ENCODE results near the gene GNAS.
A peak's percentile ranks its signal among the peaks of the same experiment; 100 is the strongest.
"Not testable (repeated sequence)": the region's sequence is repeated elsewhere in the genome, so short reads cannot be mapped to it uniquely, and the experiment has no call there.

Gene GNAS

GRCh38 chr20:58852543-58853271 is at the start of gene GNAS:
Gene GNAS (plus strand): TSS chr20:58852716.
- DNase-seq, result peak; percentile 73

DNA sequence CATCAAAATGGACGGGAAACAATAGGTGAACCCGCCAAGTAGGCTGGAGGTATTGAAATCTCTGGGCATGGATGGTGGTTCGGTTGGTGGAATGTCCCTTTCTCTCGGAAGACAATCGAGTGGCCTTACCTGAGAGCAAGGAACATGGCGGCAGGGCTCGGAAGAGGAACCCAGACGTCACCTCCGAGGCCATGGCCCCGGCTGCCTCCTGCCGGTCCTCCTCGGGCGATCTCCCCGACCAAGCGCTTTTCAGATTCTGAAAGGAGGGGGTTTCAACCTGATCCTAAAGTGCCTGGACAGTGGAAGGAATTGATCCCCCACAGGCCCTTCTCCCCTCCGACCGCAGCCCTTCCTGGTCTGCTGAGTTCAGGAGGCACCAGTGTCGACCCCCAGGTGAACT is 49.0 kb upstream of the GNAS start:
- DNase-seq, result no peak

DNA sequence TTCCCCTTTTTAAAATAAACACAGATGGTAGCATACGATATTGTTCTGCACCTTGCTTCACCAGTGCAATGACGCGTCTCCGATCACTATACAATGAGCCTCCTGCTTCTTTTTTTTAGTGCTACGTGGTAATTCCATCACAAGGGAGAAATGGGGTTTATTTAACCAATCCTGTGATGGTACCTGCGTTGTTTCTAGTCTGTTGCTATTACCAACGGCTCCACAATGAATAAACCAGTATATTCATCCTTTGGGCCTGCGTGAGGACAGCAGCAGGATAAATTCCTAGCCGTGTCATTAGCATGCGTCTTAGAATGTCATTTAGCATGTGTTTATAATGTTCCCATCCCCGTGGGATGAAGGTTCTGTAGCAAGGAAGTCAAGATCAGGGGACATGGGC is 44.7 kb upstream of the GNAS start:
- no peak for DNase-seq

DNA sequence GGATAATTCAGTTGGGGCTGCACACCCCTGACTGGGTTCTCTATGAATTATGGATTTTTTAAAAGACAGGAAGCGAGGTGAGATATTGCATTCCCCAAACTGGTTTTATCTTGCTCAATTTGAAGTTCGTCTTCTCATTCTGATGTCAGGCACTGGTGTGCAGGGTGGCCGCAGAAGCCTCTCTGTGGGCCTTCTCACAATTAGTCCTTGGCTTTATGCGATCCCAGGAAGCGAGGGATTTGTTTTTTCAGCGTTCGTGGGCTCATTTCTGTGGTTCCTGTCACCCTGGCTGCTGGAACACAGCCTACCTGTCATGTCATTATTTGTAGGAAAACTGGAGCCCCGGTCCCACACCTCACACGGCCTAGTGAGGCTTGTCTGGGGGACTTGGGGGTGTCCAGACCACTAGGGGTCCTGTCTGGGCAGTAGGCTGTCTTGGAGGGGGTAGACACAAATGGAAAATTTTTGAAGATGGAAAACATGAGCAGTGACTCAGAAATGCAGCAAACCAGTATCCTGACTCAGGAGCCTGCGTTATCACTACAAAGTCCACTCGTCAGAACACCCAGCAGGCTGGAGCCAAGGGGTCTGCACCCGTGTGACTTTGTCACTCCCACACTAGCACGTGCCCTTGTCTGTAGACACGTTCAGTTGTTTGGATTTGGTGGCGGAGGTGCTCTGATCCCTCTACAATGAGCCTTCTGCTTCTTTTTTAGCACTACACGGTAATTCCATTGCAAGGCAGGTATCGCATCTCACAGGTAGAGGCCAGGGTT is 44.1 kb upstream of the GNAS start:
- no peak for DNase-seq

- no peak for DNase-seq
Observed at GRCh38 chr20:58810116-58810878, 42.2 kb upstream of the GNAS start.

- no peak for DNase-seq
Observed at GRCh38 chr20:58810879-58811250, 41.7 kb upstream of the GNAS start.

DNA sequence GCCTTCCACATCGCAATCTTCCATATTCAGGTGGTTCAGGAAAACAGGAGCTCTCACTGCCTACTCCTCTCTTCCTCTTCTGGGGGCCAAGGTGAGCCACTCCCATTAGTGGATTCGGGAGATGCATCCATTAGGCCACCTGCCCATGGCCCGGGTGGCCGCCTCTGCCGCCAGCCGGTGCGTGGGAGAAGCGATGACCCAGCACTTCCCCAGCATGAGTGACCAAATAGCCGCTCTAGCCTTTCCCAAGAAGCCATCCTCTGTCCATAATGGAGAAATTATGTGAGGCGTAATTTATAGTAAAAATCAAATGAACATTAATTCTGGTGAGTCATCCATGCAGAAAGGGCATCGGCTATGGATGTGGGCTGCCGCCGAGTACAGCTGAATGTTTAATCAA is 41.2 kb upstream of the GNAS start:
- no peak for DNase-seq

GRCh38 chr20:58813369-58813768 is 39.1 kb upstream of the GNAS start:
- no peak for DNase-seq

DNA sequence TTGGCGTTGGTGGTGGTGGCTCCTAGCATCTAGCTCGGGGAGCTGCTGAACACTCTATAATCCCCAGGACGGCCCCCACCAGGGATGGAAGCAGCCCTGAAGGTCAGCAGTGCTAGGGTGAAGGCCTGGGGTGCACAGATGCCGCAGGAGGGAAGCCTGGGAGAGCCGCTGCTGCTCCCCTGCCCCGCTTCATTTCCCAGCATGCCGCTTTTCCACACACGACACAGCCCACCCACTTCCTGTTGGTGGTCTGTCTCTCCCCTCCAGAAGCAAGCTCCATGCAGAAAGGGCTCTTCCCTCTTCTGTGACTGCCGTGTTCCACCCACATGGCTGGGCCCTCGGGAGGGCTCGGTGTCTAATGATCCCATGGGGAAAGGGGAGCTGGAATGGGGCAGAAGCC is 37.1 kb upstream of the GNAS start:
- DNase-seq, result no peak

DNA sequence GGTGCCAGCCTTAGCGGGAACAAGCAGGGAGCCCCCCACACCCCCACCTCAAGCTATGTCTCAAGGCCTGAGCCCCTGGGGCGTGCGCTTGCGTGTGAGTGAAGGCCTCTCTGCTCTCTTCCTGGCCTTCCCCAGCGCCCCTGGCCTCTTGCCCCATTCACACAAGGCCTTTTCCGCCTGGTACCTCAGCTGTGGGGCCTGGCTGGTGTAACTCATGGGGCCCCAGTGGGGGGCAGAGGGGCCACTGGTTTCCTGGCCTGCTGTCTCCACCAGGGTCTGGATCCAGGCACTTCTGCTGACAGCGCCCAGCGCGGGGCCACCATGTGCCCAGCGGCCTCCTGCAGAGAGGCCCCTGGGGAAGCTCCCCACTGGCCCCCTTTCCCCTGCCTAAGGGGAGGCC is 36.5 kb upstream of the GNAS start:
- DNase-seq, result no peak

- no peak for DNase-seq
Observed at GRCh38 chr20:58816957-58817651, 35.4 kb upstream of the GNAS start.

GRCh38 chr20:58817748-58818147 is 34.8 kb upstream of the GNAS start:
- DNase-seq, result no peak

- no peak for DNase-seq
Observed at GRCh38 chr20:58818586-58819285, 33.8 kb upstream of the GNAS start.

- DNase-seq, result no peak
Observed at GRCh38 chr20:58819921-58820320, 32.6 kb upstream of the GNAS start.

- DNase-seq, result not testable (repeated sequence)
Observed at GRCh38 chr20:58820515-58820914, 32.0 kb upstream of the GNAS start.

- no peak for DNase-seq
Observed at GRCh38 chr20:58822149-58822548, 30.4 kb upstream of the GNAS start.

DNA sequence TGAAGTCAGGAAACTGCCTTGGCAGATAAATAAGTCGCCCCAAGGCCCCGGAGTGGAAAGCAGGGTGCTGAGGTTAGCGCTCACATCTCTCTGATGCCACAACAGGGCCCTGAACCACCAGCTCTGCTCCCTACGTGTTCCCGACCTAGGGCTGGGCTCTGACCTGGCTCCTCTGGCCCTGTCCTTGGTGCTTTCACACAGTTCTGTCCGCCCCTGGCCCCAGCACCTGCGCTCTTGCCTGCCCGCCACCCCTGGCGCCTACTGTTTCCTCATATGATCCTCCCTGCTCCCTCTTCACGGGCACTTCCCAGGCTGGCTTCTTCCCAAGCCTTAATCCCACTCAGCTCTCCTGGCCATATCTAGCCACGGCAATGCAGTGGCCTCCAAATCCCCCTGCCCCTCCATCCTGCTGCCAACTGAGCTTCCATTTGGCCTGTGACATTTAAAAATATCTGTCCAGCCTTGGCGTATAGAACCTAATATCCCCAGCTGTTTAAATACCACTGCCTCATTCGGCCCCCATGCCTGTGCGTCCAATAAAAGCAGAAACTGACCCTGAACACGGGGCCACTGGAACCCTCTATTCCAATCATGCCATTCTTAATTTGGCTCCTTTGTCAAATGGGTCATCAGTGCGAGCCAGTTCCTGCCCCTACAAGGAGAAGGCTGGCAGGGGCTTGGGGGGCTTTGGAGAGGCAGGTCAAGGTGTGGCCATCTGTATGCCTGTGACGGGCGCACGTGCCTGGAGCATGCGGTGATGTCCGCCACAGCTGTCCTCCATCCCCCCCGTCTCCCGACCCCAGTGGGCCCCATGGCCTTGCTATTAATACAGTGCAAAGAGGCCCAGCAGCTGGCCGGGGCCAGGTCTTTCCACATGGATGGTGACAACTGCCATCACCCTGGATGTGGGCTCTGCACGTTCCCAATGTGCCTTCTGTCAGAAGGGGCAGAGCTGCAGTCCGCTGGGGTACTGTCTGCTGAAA is 29.5 kb upstream of the GNAS start:
- DNase-seq, result no peak

DNA sequence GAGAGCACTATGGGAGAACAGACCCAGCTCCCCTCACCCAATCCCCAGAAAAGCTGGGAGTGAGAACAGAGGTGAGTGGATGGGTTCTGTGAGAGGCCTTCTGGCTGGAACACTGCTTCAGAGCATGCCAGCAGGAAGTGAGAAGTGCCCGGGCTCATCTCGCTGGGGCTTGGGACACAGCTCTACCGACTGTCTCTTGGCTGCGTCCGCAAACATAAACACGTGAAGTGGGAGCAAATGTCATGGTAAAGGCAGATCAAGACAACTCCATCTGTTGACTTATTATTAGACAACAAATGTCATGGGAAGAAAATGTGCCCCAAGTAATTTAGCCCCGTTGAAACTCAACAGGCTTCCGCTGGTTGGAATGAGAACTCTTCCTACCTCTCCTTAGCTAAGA is 27.7 kb upstream of the GNAS start:
- no peak for DNase-seq

DNA sequence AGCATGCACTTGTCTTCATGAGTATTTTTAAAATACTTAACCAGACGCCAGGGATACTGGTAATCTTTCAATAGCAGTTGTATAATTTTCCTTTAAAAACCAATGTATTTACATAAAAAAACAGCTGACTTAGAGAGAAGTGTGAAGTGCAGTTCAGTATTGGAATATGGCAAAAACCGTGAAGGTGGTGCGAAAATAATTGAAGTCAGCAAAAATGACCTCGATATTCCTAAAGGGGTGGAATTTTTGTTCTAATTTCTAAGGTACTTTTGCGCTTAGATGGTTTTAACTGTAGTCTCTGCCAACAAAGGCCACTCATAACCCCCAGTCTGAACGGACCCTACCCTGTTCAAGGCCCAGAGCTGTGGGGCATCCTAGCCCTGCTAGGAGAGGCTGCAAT is 27.1 kb upstream of the GNAS start:
- no peak for DNase-seq

GRCh38 chr20:58826271-58826670 is 26.2 kb upstream of the GNAS start:
- DNase-seq, result no peak

GRCh38 chr20:58828136-58828535 is 24.4 kb upstream of the GNAS start:
- DNase-seq, result no peak
